Astrocyte of the cerebellum (primary cell): ENCODE data around the gene TTLL12.

Source experiments
- DNase-seq: peaks from one replicate; pipeline ENCODE4 v3.0.0-alpha.2; 2011; ENCODE audit warnings: low read depth
- H3K4me3 ChIP-seq: 2 replicates; pipeline ENCODE4 v1.5.1; 2011; ENCODE audit warnings: mild to moderate bottlenecking, low read depth, low read length, moderate library complexity
- in situ Hi-C: cut with HindIII; loops from 2 replicates; pipeline ENCODE4 v1.10.0; 2017; ENCODE audit warnings: low sequenced_read_pairs
- TF ChIP-seq, protein P1 (sequence below): IDR thresholded peaks from 2 replicates; pipeline ENCODE4 v1.5.1; 2012; ENCODE audit warnings: low read length, low read depth, moderate library complexity, mild to moderate bottlenecking; ENCODE audit errors: missing control alignments

Gene TTLL12

DNA sequence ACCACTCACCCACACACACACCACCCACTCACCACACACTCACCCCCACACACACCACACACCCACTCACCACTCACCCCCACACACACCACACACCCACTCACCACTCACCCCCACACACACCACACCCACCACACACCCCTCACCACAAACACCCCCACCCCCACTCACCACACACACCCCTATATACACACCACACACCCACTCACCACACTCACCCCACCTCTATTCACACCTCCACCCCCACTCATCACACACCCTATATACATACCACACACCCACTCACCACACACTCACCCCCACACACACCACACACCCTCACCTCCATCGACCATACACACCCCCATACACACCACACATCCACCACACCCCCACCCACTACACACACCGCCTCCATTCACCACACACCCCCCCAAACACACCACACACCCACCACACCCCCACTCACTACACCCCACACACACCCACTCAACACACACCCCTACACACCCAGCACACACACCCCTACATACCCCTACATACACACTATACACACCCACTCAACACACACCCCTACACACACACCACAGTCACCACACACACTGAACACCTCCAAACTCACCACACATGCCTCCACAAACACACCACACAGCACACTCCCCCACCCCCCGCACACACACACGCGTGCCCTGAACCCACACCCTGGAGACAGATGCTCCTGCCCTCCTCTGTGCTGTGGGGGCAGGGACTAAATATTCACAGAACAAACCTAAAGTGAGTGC lies 19.0 kb upstream of the TTLL12 start:
- in situ Hi-C loops: no loop called here
- no peak overlapping the region for H3K4me3 ChIP-seq
- TF ChIP-seq, protein P1, sequence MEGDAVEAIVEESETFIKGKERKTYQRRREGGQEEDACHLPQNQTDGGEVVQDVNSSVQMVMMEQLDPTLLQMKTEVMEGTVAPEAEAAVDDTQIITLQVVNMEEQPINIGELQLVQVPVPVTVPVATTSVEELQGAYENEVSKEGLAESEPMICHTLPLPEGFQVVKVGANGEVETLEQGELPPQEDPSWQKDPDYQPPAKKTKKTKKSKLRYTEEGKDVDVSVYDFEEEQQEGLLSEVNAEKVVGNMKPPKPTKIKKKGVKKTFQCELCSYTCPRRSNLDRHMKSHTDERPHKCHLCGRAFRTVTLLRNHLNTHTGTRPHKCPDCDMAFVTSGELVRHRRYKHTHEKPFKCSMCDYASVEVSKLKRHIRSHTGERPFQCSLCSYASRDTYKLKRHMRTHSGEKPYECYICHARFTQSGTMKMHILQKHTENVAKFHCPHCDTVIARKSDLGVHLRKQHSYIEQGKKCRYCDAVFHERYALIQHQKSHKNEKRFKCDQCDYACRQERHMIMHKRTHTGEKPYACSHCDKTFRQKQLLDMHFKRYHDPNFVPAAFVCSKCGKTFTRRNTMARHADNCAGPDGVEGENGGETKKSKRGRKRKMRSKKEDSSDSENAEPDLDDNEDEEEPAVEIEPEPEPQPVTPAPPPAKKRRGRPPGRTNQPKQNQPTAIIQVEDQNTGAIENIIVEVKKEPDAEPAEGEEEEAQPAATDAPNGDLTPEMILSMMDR: no peak
- no peak for DNase-seq

- TF ChIP-seq, protein P1: no peak
- in situ Hi-C loops: no loop called here
- no peak for DNase-seq
- H3K4me3 ChIP-seq: no peak overlapping the region
These were observed 18.3 kb upstream of the TTLL12 start for GRCh38 chr22:43205261-43205691.

GRCh38 chr22:43203471-43203981 lies 16.6 kb upstream of the TTLL12 start:
- in situ Hi-C loops: no loop called here
- TF ChIP-seq, protein P1: no peak
- no peak overlapping the region for H3K4me3 ChIP-seq
- DNase-seq: no peak

- no peak overlapping the region for H3K4me3 ChIP-seq
These were observed 15.9 kb upstream of the TTLL12 start for GRCh38 chr22:43202756-43203410.

DNA sequence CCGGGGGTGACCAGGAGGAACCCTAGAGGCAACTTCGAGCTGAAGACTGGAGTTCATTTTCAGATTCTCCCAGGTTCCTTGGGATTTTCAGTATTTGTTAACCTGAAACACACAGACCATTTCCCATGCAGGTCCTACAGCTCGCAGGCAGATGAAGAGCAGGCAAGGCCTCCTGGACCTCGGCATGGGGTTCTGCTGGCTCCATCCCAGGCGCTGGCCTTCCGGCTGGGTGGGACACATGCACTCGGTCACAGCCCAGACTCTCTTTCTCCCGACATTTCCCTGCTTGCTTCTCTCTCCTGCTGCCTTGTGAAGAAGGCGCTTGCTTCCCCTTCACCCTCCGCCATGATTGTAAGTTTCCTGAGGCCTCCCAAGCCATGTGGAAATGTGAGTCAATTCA lies 15.4 kb upstream of the TTLL12 start:
- DNase-seq: no peak
- H3K4me3 ChIP-seq: no peak overlapping the region
- in situ Hi-C loops: no loop called here
- TF ChIP-seq, protein P1: no peak

More at GRCh38 chr22:43202756-43203410, 15.9 kb upstream of the TTLL12 start:
- no peak for DNase-seq
- in situ Hi-C loops: no loop called here
- TF ChIP-seq, protein P1: no peak

DNA sequence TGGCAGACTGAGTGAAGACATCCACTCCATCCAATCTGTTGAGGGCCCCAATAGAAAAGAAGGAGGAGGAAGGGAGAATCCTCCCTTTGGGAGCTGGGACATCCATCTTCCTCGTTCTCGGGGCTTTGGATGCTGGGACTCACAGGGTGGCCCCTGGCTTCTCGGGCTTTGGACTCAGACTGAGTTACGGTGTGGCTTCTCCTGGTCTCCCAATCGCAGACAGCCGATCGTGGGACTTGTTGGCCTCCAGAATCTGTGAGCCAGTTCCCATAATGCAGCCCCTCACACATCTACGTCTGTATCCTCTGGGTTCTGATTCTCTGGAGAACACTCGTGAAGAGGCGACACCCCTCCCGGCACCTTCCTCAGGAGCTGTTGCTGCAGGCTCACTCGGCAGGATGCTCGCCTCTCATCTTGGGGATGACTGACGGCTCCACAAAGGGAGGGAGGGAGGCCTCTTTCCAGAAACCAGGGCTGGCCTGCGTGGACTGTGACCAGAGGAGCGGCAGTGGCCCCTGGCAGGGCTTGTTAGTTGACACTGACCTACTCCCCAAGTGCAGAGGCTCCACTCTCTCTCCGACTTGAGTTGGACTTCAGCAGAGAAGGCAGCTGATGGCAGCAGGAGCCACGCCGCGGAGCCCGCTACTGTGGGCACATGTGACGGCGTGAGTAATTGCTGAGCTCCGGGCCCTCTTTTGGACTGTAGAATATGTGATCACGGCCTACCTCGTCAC lies 14.7 kb upstream of the TTLL12 start:
- no peak for DNase-seq

More for the DNA sequence above, 14.7 kb upstream of the TTLL12 start:
- in situ Hi-C loops: no loop called here
- no peak overlapping the region for H3K4me3 ChIP-seq
- TF ChIP-seq, protein P1: no peak
